CD14-positive monocyte (primary cell): ENCODE measurements around the gene SLC25A33. TPM values are rescaled to one million over a fixed set of nuclear protein-coding genes. Genes with fewer than 3 reads are reported as not detected.

ENCODE experiments used
- DNase-seq, 3 donors: peaks; one replicate each; pipeline ENCODE4 v3.0.0-alpha.2; 2011 to 2022
- H2AFZ ChIP-seq: 2 replicates; pipeline ENCODE4 v1.6.0; 2012; ENCODE audit warnings: mild to moderate bottlenecking, low read depth, low read length, inconsistent platforms; ENCODE audit not compliant: insufficient read depth, poor library complexity, severe bottlenecking
- H3K27ac ChIP-seq, 2 donors: 1 replicate in 1 of 2; 2 replicates in 1 of 2; pipeline ENCODE4 v1.5.1; 2012 to 2013; ENCODE audit warnings: low read length in 2 of 2, control low read depth in 1 of 2, inconsistent platforms in 1 of 2, low read depth in 1 of 2, mild to moderate bottlenecking in 1 of 2
- H3K27me3 ChIP-seq, 2 donors: one replicate each; pipeline versions ENCODE4 v1.6.0 to v1.6.1; 2011 to 2013; ENCODE audit warnings: low read length in 2 of 2; ENCODE audit not compliant: control insufficient read depth in 2 of 2, insufficient read depth in 2 of 2
- H3K36me3 ChIP-seq, 2 donors: replicated peaks in 1 of 2; 1 replicate in 1 of 2; 2 replicates in 1 of 2; pipeline versions ENCODE4 v1.5.1 to v1.6.1; 2012 to 2013; ENCODE audit warnings: low read length in 2 of 2, control low read depth in 1 of 2, inconsistent platforms in 1 of 2, mild to moderate bottlenecking in 1 of 2; ENCODE audit not compliant: insufficient read depth in 2 of 2, control insufficient read depth in 1 of 2
- H3K4me1 ChIP-seq, 2 donors: 1 replicate in 1 of 2; 2 replicates in 1 of 2; pipeline versions ENCODE4 v1.5.1 to v1.6.1; 2012 to 2013; ENCODE audit warnings: low read length in 2 of 2, control low read depth in 1 of 2, inconsistent platforms in 1 of 2, mild to moderate bottlenecking in 1 of 2, moderate library complexity in 1 of 2; ENCODE audit not compliant: insufficient read depth in 2 of 2, control insufficient read depth in 1 of 2
- H3K4me2 ChIP-seq: replicated peaks from 2 replicates; pipeline ENCODE3; 2012; ENCODE audit warnings: low read length, moderate library complexity, mild to moderate bottlenecking; ENCODE audit not compliant: poor library complexity, severe bottlenecking; ENCODE audit errors: extremely low read depth
- H3K4me3 ChIP-seq, 3 experiments: fragments of 200-600 bp in 1 of 3; sonication (generic) in 1 of 3; replicated peaks in 1 of 3; 1 replicate in 2 of 3; 2 replicates in 1 of 3; pipeline ENCODE4 v1.5.1; 2011 to 2013; ENCODE audit warnings: low read length in 3 of 3, mild to moderate bottlenecking in 3 of 3, control low read depth in 2 of 3, low read depth in 2 of 3, inconsistent platforms in 1 of 3, moderate library complexity in 1 of 3
- H3K79me2 ChIP-seq: 2 replicates; pipeline ENCODE4 v1.6.0; 2012; ENCODE audit warnings: mild to moderate bottlenecking, control low read depth, inconsistent platforms, low read length, moderate library complexity; ENCODE audit not compliant: insufficient read depth
- H3K9ac ChIP-seq: 2 replicates; pipeline ENCODE4 v1.6.0; 2017; ENCODE audit warnings: low read length, mild to moderate bottlenecking; ENCODE audit not compliant: insufficient read depth, poor library complexity, severe bottlenecking
- H3K9me3 ChIP-seq, 2 donors: replicated peaks in 1 of 2; 1 replicate in 1 of 2; 2 replicates in 1 of 2; pipeline versions ENCODE4 v1.5.1 to v1.6.1; 2012 to 2013; ENCODE audit warnings: low read length in 2 of 2, control low read depth in 1 of 2; ENCODE audit not compliant: control insufficient read depth in 1 of 2, insufficient read depth in 1 of 2
- H4K20me1 ChIP-seq: 2 replicates; pipeline ENCODE4 v1.6.0; 2012; ENCODE audit warnings: mild to moderate bottlenecking, low read length, control low read depth, moderate library complexity; ENCODE audit not compliant: insufficient read depth
- H3K27ac Mint-ChIP-seq, 7 donors: one replicate each; pipeline ENCODE4 v1.8.0; 2020; ENCODE audit warnings: mild to moderate bottlenecking in 7 of 7, mixed read lengths in 7 of 7, moderate library complexity in 6 of 7, inconsistent platforms in 2 of 7
- H3K27me3 Mint-ChIP-seq, 3 donors: one replicate each; pipeline ENCODE4 v1.8.0; 2021 to 2022; ENCODE audit warnings: low read depth in 3 of 3, mild to moderate bottlenecking in 3 of 3, mixed read lengths in 3 of 3, moderate library complexity in 3 of 3, inconsistent platforms in 1 of 3
- H3K36me3 Mint-ChIP-seq, 2 donors: one replicate each; pipeline ENCODE4 v1.8.0; 2020; ENCODE audit warnings: mixed read lengths in 2 of 2, inconsistent platforms in 1 of 2, mild to moderate bottlenecking in 1 of 2
- H3K4me1 Mint-ChIP-seq: one replicate; pipeline ENCODE4 v1.8.0; 2020; ENCODE audit warnings: mild to moderate bottlenecking, mixed read lengths
- H3K4me3 Mint-ChIP-seq, 2 donors: one replicate each; pipeline ENCODE4 v1.8.0; 2020; ENCODE audit warnings: mild to moderate bottlenecking in 2 of 2, mixed read lengths in 2 of 2, moderate library complexity in 1 of 2
- H3K9me3 Mint-ChIP-seq, 7 donors: one replicate each; pipeline ENCODE4 v1.8.0; 2020 to 2022; ENCODE audit warnings: mixed read lengths in 7 of 7, mild to moderate bottlenecking in 6 of 7, moderate library complexity in 6 of 7, inconsistent platforms in 2 of 7
- WGBS: methylation state at CpG from one replicate; pipeline ENCODE4 v1.1.5; 2013; ENCODE audit warnings: missing lambda C conversion rate; ENCODE audit not compliant: insufficient coverage; 5-methylcytosine and 5-hydroxymethylcytosine counted together
- intact Hi-C, 2 donors: fragments of 100-400 bp; cut with micrococcal nuclease; formaldehyde crosslinking; loops; one replicate each; pipeline versions ENCODE4 v1.15.0 to v1.15.1; 2023
- polyA plus RNA-seq, 3 donors: library from polyadenylated mRNA; depleted of rRNA in 1 of 3; unstranded in 2 of 3; stranded (reverse) in 1 of 3; fragments of 300-500 nt in 2 of 3; fragments of >200 nt in 1 of 3; fragmentation: Illumina TruSeq in 2 of 3; gene quantifications; 1 replicate in 2 of 3; 2 replicates in 1 of 3; pipeline ENCODE4 v1.2.3, GENCODE V29; 2012 to 2021
- TF ChIP-seq, protein P1 (sequence below): fragments of 200-600 bp; IDR thresholded peaks from one replicate; pipeline ENCODE4 v1.8.0; 2022; ENCODE audit warnings: antibody characterized with exemption, mild to moderate bottlenecking

The SLC25A33 gene
- polyA plus RNA-seq, 3 donors: 2.3 to 6.4 (median 4.4) TPM

- Histone ChIP-seq H3K9ac (no peak overlapping the region), H3K9me3 (no peaks in the 10 kb centered on the region), H3K27ac (no peak overlapping the region), H3K27me3 (no peaks in the 10 kb centered on the region), H3K4me2 (no peak overlapping the region), H2AFZ (no peak overlapping the region), H3K4me3 (no peak overlapping the region), H3K36me3 (peaks cover 13 to 20% of the 10 kb centered on the region in 2 donors), H3K79me2 (peaks cover 40% of the 10 kb centered on the region), H3K4me1 (peaks cover 36 to 38% of the 10 kb centered on the region in 2 donors), H4K20me1 (peaks cover 14% of the 10 kb centered on the region)
- H3K27me3 Mint-ChIP-seq: no peaks in the 10 kb centered on the region
- no peak overlapping the region for H3K4me3 Mint-ChIP-seq
- DNase-seq: no peak
- H3K4me1 Mint-ChIP-seq: peaks cover 31% of the 10 kb centered on the region
- intact Hi-C loops: no loop called here
- H3K9me3 Mint-ChIP-seq: no peaks in the 10 kb centered on the region
- peaks cover 16 to 33% of the 10 kb centered on the region in 2 donors for H3K36me3 Mint-ChIP-seq
- WGBS: 89% methylated on average over 17 of the region's 17 CpGs
- TF ChIP-seq, protein P1, sequence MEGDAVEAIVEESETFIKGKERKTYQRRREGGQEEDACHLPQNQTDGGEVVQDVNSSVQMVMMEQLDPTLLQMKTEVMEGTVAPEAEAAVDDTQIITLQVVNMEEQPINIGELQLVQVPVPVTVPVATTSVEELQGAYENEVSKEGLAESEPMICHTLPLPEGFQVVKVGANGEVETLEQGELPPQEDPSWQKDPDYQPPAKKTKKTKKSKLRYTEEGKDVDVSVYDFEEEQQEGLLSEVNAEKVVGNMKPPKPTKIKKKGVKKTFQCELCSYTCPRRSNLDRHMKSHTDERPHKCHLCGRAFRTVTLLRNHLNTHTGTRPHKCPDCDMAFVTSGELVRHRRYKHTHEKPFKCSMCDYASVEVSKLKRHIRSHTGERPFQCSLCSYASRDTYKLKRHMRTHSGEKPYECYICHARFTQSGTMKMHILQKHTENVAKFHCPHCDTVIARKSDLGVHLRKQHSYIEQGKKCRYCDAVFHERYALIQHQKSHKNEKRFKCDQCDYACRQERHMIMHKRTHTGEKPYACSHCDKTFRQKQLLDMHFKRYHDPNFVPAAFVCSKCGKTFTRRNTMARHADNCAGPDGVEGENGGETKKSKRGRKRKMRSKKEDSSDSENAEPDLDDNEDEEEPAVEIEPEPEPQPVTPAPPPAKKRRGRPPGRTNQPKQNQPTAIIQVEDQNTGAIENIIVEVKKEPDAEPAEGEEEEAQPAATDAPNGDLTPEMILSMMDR: no peak
- no peak overlapping the region for H3K27ac Mint-ChIP-seq
Observed at GRCh38 chr1:9595156-9595967, 56.1 kb downstream of the SLC25A33 start.

- no peak for DNase-seq
- TF ChIP-seq, protein P1: no peak
- Histone ChIP-seq H3K27ac (no peak overlapping the region), H3K4me3 (no peak overlapping the region), H3K27me3 (no peaks in the 10 kb centered on the region), H3K79me2 (peaks cover 35% of the 10 kb centered on the region), H3K9me3 (no peaks in the 10 kb centered on the region), H3K4me2 (no peak overlapping the region), H4K20me1 (peaks cover 9% of the 10 kb centered on the region), H3K9ac (no peak overlapping the region), H3K36me3 (peaks cover 15 to 26% of the 10 kb centered on the region in 2 donors), H3K4me1 (peaks cover 31 to 32% of the 10 kb centered on the region in 2 donors), H2AFZ (no peak overlapping the region)
- H3K4me3 Mint-ChIP-seq: no peak overlapping the region
- intact Hi-C loops: no loop called here
- H3K4me1 Mint-ChIP-seq: peaks cover 26% of the 10 kb centered on the region
- H3K27ac Mint-ChIP-seq: no peak overlapping the region
- WGBS: 94% methylated on average over 12 of the region's 12 CpGs
- H3K36me3 Mint-ChIP-seq: peaks cover 15 to 38% of the 10 kb centered on the region in 2 donors
- H3K27me3 Mint-ChIP-seq: peaks cover 0 to 2% (median 0%) of the 10 kb centered on the region in 3 donors
- H3K9me3 Mint-ChIP-seq: no peaks in the 10 kb centered on the region
Observed at GRCh38 chr1:9595968-9596340, 56.7 kb downstream of the SLC25A33 start.
